Stimulated activated CD4-positive, alpha-beta T cell treated with anti-CD3 and anti-CD28 coated beads, TNF-alpha, amount 100 ng/mL, for 4 hours (primary cell): ENCODE data around the gene GTF2F1.
"Not testable (repeated sequence)": the region's sequence is repeated elsewhere in the genome, so short reads cannot be mapped to it uniquely, and the experiment has no call there.

Source experiments
- DNase-seq, 3 experiments: peaks; one replicate each; pipeline ENCODE4 v3.0.0-alpha.2; 2020; ENCODE audit warnings: low read depth in 3 of 3

GTF2F1 gene

DNA sequence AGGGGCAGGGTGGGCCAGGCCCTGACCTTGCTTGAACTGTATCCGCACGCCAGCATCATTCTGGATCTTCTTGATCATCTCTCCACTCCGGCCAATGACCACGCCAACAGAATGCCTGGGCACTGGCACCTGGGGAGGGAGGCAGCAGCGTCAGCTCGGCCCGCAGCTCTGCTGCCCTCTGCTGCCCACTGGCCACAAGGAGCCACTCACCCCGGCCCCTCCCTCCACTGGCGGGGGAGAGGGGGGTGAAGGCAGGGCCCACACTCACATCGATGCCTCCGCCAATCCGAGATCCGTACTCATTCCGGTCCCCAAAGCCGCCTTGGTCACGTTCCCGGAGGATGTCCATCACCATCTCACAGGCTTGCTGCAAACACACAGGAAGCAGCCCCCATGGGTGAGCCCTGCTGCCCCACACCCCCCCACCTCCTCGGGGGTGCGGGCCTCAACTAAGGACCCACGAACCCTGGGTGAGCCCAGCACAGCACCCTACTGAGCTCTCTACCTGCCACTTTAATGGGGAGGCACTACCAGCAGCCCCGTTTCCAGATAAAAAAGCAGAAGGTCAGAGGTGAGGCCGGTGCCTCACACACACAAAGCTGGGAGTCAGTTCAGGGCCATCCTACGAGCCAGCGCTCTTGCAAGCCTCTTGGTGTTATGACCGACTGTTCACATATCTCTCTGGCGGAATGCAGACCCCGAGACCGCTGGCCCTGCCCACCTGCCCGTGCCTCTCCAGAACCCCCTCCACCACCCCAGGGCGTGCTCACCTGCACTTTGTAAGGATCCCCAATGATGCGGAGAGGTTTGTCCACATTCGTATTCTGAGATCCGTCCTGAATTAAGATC lies 25.0 kb upstream of the GTF2F1 start:
- DNase-seq, result no peak

DNA sequence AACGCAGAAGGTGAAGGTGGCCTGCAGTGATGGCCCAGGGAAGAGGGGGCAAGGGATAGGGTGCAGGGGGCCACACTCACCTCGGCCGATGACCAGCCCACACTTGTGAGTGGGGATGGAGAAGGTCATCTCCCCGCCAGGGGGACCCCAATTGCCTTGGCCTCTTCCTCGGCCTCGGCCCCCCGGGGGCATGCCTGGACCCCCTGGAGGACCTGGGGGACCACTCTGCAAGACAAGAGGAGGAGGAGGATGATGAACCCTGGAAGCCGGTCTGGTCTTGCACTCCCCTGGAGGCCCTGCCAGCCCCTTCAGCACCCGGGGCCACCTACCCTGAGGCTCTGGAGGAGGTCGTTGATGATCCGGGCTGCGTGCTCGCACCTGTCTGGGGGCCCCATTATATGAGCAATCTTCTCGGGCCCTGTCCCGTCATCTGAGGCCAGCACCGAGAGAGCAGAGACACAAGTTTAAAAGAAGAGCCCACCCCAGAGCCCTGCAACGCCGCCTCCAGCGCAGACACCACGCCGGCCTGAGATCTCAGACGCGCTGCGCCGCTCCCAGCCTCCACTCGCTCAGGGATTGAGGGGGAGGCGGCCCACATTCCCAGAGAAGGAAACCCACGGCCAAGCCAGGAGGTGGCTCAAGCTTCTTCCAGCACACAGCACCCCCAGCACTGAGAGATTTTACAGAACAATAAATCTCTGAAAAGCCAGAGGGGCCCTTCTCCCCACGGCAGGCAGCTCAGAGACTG lies 23.9 kb upstream of the GTF2F1 start:
- DNase-seq, result no peak

DNA sequence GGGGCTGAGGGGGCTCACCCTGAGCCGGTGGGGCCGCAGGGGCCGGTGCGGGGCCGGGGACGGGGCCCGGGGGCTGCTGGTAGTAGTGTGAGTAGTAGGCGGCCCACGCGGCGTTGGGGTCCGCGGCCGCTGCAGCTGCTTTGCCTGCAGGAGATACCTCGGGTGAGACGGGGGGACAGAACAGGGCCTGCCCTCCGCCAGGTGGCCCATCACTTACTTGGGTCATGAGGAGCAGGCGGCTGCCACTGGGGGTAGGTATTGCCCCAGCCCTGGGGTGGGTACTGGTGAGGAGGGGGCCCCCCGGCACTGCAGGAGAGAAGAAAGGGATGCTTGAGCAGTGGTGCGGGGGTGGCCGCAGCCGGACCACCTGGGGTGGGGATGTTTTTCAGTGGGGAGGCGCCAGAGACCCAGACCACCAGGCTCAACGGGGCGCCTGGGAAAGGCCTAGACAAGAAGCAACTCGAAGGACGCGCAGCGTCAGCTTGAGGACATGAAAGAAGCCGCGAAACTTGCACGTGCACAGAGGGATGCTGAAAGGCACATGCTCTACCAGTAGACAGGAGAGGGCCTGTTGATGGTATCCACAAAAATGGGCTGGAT lies 22.7 kb upstream of the GTF2F1 start:
- DNase-seq, result no peak

DNA sequence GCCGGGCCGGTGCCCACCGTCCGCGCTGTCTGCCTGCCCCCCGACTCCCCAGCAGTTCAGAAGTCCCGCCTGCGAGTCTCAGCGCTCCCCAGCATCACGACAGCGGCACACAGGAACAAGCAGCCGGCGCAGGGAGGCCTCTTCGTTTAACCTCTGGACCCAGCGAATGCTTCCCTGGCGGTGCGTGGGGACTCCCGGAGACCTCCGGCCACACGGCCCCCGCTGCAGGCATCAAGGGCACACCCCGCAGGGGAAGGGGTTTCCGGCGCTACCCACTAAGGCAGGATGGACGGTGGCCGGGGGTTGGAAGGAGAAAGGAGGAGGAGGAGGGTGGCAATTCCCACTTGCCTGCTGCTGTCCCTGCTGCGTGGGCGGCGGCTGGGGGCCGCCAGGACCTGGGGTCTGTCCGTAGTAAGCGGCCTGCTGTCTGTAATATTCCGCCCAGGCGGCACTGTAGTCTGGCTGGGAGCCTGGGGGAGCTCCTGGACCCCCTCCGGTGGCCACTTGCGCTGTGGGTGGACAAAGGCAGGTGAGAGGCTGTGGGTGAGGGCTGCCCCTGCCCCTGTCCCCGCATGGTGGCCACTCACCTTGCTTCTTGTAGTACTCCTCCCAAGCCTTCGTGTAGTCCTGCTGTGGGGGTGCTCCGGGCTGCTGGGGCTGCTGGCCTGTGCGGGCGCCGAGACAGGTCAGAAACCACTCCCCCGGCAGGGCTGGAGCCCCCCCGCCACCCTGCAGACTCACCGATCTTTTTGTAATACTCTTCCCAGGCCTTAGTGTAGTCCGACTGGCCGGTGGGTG lies 22.0 kb upstream of the GTF2F1 start:
- no peak for DNase-seq

DNA sequence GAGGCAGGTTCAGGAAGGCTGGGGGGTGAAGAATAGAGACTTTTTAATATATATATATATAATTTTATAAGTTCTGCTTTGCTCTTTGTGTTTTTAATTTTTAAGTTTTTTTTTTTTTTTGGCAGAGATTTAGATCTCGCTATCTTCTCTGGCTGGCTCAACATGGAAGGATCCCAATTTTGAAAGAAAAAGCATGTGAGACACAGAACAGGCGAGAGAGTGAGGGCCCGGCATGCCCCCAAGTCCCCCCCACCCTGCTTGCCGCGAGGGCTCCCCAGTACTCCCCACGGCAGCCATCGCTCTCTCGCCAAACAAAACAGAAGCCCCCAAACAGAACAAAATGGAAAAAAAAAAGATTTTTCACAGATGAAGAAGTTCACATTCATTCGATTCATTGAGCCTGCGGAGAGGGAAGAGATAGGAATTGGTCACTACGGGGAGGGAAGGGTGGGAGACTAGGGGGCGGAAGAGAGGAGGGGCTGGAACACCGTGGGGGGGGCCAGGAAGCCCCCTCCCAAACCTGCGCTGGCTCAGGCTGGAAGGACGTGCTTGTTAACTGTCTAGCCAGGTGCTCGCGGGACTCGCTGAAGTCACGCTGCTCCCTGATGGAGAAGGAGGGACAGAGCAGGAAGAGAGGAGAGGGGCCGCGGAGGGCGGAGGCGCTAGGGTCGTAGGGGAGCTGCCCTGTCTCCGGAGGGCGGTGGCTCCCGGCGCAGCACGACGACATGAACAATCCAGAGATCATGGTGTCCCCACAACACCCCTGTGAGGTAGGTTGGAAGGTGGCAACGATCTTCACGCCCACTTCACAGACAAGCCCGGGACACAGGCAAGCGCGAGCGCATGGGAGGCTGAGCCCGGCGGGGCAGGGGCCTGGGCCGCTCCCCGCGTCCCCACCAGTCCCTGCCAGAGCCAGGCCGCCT lies 21.0 kb upstream of the GTF2F1 start:
- DNase-seq, result no peak

DNA sequence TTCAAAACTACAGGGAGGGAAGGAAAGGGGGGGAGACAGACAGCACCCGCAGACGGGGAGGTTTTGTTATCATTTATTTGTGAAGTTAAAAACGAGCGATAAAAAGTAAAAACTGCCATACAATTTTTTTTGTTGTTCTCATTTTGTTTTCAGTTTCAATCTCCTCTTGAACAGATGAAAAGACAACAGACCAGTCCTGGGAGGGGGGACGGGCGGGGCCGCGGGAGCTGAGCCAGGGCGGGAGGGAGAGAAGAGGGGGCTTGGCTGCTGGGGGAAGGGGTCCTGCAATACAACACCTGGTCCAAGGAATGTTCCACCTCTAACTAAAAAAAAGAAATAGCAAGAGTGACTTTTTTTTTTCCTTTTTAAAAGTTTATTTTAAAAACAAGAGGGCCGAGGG lies 20.3 kb upstream of the GTF2F1 start:
- no peak for DNase-seq

DNA sequence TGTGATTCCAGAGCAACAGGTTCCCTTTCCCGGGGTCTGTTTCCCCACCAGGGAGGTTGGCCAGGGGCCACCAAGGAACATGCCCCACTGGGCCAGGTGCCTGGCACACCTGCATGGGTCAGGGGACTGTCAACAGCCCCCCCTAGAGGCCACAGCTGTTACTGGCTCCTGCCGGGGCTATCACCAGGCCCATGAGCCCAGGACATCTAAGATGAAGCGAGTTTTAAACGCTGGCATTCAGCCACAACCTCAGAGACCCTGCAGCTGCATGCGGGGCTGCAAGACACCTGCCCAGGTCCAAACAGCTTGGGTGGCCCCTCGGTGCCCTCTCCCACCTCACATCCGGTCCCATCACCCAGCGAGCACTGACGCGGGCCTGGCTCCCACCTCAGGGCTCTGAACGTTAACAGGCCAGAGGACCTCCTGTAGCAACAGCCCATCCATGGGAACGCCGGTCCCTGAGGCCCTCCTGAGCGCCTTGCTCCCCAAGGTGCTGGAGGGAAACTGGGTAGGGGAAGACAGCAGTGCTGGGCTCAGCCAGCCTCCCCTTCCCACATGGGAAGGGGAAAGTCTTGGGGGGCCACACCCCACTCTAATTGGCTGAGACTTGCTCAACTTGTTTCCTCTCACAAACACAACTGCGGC lies 19.6 kb upstream of the GTF2F1 start:
- DNase-seq, result peak in 1 of 3 experiments; percentile 26

DNA sequence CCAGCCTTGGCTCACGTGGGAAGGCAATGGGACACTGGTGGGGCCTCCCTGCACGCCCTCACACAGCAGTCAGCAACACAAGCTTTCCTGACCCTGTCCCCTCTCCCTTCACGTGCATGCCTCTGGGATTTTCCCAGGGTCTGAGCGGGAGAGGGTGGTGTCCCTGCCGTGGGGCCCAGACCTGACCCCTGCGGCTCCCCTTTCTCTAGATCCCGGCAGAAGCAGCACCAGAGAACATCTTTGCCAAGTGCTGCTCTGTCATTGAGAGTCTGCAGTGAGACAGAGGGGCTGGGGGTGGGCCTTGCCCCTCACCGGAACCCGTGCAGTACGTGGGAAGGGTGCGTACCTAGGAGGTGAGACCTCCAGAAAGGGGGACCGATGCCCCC lies 19.1 kb upstream of the GTF2F1 start:
- DNase-seq, result no peak

DNA sequence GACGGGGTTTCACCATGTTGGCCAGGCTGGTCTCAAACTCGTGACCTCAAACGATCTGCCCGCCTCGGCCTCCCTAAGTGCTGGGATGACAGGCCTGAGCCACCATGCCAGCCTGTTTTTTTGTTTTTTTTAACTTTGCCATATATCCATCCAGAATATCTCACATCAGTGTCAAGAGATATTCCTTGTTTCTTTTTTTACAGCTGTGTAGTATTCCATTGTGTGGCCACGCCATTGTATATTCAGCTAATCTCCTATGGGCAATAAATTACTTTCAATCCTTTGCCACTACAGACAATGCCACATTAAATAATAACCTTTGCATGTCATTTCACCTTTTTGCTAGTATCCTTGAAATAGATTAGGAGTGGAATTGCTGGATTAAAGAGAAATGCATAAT lies 16.4 kb upstream of the GTF2F1 start:
- DNase-seq, result no peak

DNA sequence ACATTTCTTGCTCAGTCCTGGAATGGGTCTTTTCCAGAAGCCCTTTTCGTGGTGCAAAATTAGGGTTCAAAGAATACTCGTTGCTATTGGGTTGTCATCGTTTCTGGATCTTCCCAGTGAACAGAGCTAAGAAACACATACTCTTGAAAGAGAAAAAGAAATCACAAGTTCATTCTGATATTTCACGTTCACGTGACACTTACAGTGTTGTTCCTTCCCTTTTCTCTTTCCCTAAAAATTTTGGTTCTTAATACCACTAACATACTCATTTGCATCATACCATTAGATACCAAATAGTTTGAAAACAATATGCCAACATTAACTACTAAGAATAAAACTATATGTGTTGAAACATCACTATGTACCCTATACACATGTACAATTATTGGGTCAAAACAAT lies 13.4 kb upstream of the GTF2F1 start:
- no peak for DNase-seq

DNA sequence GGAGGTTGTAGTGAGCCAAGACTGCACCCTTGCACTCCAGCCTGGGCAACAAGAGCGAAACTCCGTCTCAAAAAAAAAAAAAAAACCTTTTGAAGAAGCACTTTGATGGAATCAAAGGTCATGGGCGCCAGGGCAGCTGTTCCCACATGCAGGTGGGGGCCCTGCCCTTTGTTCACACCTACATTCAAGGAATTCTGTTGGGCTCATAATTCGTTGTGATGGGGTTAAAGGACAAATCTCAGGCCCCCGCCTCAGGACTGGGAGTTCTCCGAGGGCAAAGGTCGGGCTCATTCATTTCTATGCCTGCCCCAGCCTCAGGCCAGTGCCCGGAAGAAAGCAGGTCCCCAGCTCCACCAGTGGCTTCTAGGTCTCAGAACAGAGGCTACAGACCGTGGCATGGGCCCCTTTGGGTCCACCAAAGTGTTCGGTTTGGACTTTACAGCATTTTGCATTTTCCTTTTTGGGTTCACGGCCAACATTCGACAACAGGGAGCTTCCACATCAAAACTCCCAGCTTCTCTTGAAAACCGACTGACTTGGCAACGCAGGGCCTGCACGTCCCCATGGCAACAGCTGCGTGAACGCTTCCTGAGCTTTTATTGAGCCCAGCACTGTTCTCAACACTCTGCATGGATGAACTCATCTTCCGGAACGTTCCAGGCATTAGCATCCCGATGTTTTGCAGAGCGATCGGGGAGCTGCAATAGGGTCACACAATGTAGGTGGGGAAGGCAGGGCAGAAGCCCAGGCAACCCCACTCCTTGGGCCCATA lies 10.1 kb upstream of the GTF2F1 start:
- no peak for DNase-seq

DNA sequence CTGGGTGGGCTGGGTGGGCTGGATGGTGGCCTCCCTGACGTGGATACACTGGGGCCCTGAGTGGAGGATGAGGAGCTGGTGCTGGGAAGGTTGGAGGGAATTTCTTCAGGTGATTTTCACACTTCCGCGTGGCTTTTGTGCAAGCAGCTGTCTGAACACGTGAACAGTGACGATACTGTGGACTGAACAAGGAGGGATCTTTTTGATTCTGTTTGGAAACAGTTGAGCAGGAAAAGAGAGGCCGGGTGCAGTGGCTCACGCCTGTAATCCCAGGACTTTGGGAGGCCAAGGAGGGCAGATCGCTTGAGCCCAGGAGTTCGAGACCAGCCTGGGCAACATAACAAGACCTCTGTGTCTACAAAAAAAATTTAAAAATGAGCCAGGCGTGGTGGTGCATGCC lies 9.1 kb upstream of the GTF2F1 start:
- no peak for DNase-seq

DNA sequence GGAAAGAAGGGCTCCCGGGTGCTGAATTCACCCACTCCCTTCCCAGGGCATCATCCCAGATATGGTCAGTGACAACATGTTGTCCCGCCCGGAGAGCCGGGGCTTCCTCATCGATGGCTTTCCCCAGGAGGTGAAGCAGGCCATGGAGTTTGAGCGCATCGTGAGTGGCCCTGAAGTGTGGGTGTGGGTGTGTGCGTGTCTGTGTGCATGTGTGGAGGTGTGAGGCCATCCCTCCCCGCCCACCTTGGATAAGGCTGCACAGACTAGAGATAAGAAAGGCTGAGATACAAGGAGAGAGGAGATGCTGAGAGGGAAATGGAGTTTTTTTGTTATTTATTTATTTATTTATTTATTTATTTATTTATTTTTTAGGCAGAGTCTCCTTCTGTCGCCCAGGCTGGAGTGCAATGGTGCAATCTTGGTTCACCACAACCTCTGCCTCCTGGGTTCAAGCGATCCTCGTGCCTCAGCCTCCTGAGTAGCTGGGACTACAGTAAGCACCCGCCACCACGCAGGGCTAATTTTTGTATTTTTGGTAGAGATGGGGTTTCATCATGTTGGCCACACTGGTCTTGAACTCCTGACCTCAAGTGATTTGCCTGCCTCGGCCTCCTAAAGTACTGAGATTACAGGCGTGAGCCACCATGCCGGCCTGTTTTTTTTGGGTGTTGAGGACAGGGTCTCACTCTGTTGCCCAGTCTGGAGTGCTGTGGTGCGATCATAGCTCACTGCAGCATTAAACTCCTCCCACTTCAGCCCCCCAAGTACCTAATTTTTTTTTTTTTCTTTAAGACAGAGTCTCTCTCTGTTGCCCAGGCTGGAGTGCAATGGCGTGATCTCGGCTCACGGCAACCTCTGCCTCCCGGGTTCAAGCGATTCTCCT lies 7.3 kb upstream of the GTF2F1 start:
- not testable (repeated sequence) for DNase-seq

DNA sequence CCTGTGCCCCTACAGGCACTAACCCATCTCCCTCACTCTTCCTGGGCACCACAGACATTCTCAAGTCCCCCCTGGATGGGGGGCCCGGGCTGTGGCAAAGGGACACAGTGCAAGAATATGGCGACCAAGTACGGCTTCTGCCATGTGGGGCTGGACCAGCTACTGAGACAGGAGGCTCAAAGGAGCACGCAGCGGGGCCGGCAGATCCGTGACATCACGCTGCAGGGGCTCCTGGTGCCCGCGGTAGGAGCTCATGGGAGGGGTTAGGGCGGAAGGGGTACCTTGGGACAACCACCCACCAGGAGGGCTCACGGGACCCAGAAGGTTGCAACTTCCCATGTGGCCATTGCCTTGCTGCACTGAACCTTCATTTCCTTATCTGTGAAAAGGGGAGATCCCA lies 3.3 kb upstream of the GTF2F1 start:
- DNase-seq, result no peak

DNA sequence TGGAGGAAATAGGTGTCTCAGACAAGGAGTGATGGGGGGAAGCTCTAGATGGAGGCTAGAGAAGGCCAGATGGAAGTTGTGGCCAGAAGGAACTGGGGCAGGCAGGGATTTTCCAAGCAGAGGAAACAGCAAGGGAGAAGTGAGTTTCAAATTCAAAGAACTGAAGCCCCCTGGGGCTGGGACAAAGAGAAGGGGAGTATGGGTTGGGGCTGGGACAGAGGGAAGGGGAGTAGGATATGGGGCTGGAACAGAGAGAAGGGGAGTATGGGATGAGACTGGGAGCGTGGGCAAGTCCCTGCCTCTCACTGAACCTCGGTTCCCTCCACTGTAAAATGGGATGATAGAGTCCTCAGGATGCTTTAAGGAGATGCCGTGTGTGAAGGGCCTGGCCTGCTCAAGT lies 1.9 kb upstream of the GTF2F1 start:
- no peak for DNase-seq

DNA sequence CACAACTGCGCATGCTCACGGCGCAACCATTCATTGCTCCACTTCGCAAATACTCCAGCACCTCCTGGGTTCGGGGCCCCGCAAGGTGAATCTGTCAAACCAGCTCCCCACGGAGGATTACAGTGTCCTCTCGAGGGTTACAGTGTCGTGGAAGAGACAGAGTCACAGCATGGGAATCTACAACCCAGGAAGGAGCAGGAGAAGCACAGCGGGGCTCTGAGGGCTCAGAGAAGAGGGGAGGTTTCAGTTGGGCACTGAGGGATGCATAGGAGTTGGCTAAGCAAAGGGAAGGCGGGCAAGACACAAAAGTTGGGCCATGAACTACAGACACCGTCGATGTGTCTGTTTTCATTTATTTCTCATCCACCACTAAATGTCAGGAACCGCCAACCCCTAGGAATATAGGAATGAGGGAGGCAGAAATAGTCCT lies 1.0 kb upstream of the GTF2F1 start:
- DNase-seq, result peak in 2 of 3 experiments; percentile 50 to 52

DNA sequence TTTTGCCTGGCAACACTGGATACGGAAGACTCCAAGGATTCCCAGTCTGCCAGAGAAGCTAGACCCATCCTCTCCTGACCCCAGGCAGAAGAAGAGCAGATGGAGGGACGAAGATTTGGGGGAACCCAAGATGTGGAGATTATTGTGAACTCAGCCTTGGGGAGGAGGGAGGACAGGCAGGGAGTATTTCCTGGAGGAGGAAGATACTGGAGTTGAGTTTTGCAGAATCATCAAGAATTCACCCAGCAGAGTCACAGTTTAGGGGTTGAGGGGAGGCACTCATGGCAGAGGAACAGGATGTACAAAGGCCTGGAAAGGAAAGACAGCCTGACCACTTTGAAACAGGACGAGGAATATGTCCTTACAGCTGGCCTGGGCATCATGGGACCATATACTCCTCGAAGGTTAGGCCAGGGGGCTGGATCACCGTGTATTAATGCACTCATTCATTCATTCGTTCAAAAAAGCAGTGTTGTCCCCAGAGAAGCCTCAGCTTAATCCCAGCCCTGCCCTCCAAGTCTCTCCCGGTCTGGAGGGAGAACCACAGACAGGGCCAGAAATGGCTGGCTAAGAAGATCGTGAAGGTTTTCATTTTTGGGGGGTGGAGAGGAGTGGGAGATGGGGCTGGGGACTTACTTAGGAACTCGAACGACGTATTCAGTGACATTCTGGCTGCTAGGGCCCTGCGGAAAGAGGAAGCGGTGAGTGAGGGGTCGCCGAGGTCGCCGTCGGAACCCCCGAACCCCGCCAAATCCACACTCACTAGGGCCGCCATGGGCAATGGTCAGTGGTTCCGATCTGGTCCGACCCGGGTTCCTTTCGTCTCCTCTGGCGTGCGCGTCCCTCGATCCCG lies 517 bp downstream of the GTF2F1 start:
- DNase-seq, result no peak

DNA sequence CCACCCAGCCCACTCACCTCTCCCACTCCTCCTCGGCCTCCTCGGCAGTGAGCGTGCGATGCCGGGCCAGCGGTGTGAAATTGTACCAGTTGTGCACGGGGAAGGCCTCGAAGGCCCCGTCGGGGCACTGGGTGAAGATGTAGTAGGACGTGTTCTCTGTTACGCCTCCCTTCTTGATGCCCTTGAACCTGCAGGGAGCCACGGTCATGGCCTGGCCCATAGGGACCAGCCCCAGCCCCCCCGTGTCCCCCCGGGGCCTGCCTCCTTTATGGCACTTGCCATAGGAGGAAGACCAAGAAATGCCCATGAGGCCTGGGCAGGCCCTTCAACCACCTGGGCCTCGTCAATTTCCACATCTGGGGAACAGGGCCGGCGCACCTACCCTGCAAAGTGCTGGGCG lies 5.6 kb downstream of the GTF2F1 start:
- DNase-seq, result no peak
